ENCODE data around the gene CCL1. TPM values are rescaled to one million over a fixed set of nuclear protein-coding genes. Genes with fewer than 3 reads are reported as not detected.

The CCL1 gene
- total RNA-seq, 2 donors from 2014 or later = not detected

- no peak for TF ChIP-seq CTCF (IDR thresholded peaks at IDR 0.05)
- H3K4me3 ChIP-seq = no peak overlapping the region
- H3K27ac ChIP-seq = no peak overlapping the region
- H3K36me3 ChIP-seq = no peaks in the 10 kb centered on the region
- DNase-seq (ENCODE audit: low spot score) = no peak
- H3K9me3 ChIP-seq = no peaks in the 10 kb centered on the region
- no peaks in the 10 kb centered on the region for H3K27me3 ChIP-seq
- H3K4me1 ChIP-seq = no peaks in the 10 kb centered on the region
Measured at GRCh38 chr17:34383216-34383615, 20.2 kb upstream of the CCL1 start.

GRCh38 chr17:34382621-34383124, 19.6 kb upstream of the CCL1 start:
- Histone ChIP-seq H3K9me3 (no peaks in the 10 kb centered on the region), H3K36me3 (no peaks in the 10 kb centered on the region), H3K27ac (no peak overlapping the region), H3K4me3 (no peak overlapping the region), H3K27me3 (no peaks in the 10 kb centered on the region), H3K4me1 (no peaks in the 10 kb centered on the region)
- DNase-seq (ENCODE audit: low spot score) = no peak
- TF ChIP-seq CTCF (IDR thresholded peaks at IDR 0.05) = no peak

GRCh38 chr17:34379868-34380267, 16.8 kb upstream of the CCL1 start:
- Histone ChIP-seq H3K9me3 (no peaks in the 10 kb centered on the region), H3K36me3 (no peaks in the 10 kb centered on the region), H3K4me3 (no peak overlapping the region), H3K27me3 (no peaks in the 10 kb centered on the region), H3K27ac (no peak overlapping the region), H3K4me1 (no peaks in the 10 kb centered on the region)
- no peak for TF ChIP-seq CTCF (IDR thresholded peaks at IDR 0.05)
- DNase-seq (ENCODE audit: low spot score) = no peak

GRCh38 chr17:34378664-34379101, 15.7 kb upstream of the CCL1 start:
- no peak overlapping the region for H3K4me3 ChIP-seq
- no peaks in the 10 kb centered on the region for H3K36me3 ChIP-seq
- no peaks in the 10 kb centered on the region for H3K9me3 ChIP-seq
- TF ChIP-seq CTCF (IDR thresholded peaks at IDR 0.05) = no peak
- no peak for DNase-seq (ENCODE audit: low spot score)
- H3K4me1 ChIP-seq = no peaks in the 10 kb centered on the region
- no peak overlapping the region for H3K27ac ChIP-seq
- H3K27me3 ChIP-seq = no peaks in the 10 kb centered on the region

GRCh38 chr17:34377078-34377823, 14.2 kb upstream of the CCL1 start:
- no peaks in the 10 kb centered on the region for H3K9me3 ChIP-seq
- TF ChIP-seq CTCF (IDR thresholded peaks at IDR 0.05) = no peak
- no peak overlapping the region for H3K27ac ChIP-seq
- no peak for DNase-seq (ENCODE audit: low spot score)
- H3K4me3 ChIP-seq = no peak overlapping the region
- no peaks in the 10 kb centered on the region for H3K4me1 ChIP-seq
- H3K27me3 ChIP-seq = no peaks in the 10 kb centered on the region
- no peaks in the 10 kb centered on the region for H3K36me3 ChIP-seq
